ENCODE data around the gene ASB4.

Gene ASB4

GRCh38 chr7:95479992-95480624 lies 5.6 kb upstream of the ASB4 start:
- TF ChIP-seq CTCF (IDR thresholded peaks at IDR 0.05; ENCODE audit: control insufficient read depth, insufficient read depth, low read depth, low read length, missing control alignments): no peak
- no peak overlapping the region for H3K4me3 ChIP-seq (ENCODE audit: control insufficient read depth, low read depth, low read length)
- no peak for DNase-seq (ENCODE audit: low read depth)

GRCh38 chr7:95481271-95482165 lies 4.2 kb upstream of the ASB4 start:
- no peak for DNase-seq (ENCODE audit: low read depth)
- TF ChIP-seq CTCF (IDR thresholded peaks at IDR 0.05; ENCODE audit: control insufficient read depth, insufficient read depth, low read depth, low read length, missing control alignments): no peak
- no peak overlapping the region for H3K4me3 ChIP-seq (ENCODE audit: control insufficient read depth, low read depth, low read length)

GRCh38 chr7:95482424-95482823 lies 3.3 kb upstream of the ASB4 start:
- no peak for TF ChIP-seq CTCF (IDR thresholded peaks at IDR 0.05; ENCODE audit: control insufficient read depth, insufficient read depth, low read depth, low read length, missing control alignments)
- DNase-seq (ENCODE audit: low read depth): no peak
- no peak overlapping the region for H3K4me3 ChIP-seq (ENCODE audit: control insufficient read depth, low read depth, low read length)

GRCh38 chr7:95490231-95490762 lies 4.6 kb downstream of the ASB4 start:
- H3K4me3 ChIP-seq (ENCODE audit: control insufficient read depth, low read depth, low read length): no peak overlapping the region
- DNase-seq (ENCODE audit: low read depth): no peak
- TF ChIP-seq CTCF (IDR thresholded peaks at IDR 0.05; ENCODE audit: control insufficient read depth, insufficient read depth, low read depth, low read length, missing control alignments): no peak

- no peak for DNase-seq (ENCODE audit: low read depth)
- H3K4me3 ChIP-seq (ENCODE audit: control insufficient read depth, low read depth, low read length): no peak overlapping the region
- no peak for TF ChIP-seq CTCF (IDR thresholded peaks at IDR 0.05; ENCODE audit: control insufficient read depth, insufficient read depth, low read depth, low read length, missing control alignments)
Observed at GRCh38 chr7:95491201-95491600, 5.5 kb downstream of the ASB4 start.

- DNase-seq (ENCODE audit: low read depth): no peak
Observed at GRCh38 chr7:95491634-95492314, 6.0 kb downstream of the ASB4 start.

More at GRCh38 chr7:95491634-95492314, 6.0 kb downstream of the ASB4 start:
- no peak overlapping the region for H3K4me3 ChIP-seq (ENCODE audit: control insufficient read depth, low read depth, low read length)
- TF ChIP-seq CTCF (IDR thresholded peaks at IDR 0.05; ENCODE audit: control insufficient read depth, insufficient read depth, low read depth, low read length, missing control alignments): no peak

All from AG09309 (cell line).